WERI-Rb-1 (cell line): ENCODE data around the gene HES2.

Source experiments
- DNase-seq: peaks from one replicate; pipeline ENCODE4 v3.0.0-alpha.2; 2020
- H3K27ac ChIP-seq: fragments of 250-450 bp; sonication (Bioruptor Pico); 2 replicates; pipeline ENCODE4 v1.5.1; 2020; ENCODE audit warnings: mild to moderate bottlenecking, moderate library complexity
- H3K27me3 ChIP-seq: fragments of 250-450 bp; sonication (Bioruptor Pico); 2 replicates; pipeline ENCODE4 v1.5.1; 2021; ENCODE audit warnings: mild to moderate bottlenecking, low read depth, moderate library complexity; ENCODE audit not compliant: insufficient read depth, severe bottlenecking
- H3K36me3 ChIP-seq: fragments of 250-450 bp; sonication (Bioruptor Pico); 2 replicates; pipeline ENCODE4 v1.5.1; 2020; ENCODE audit warnings: mild to moderate bottlenecking, moderate library complexity
- H3K4me3 ChIP-seq: 2 replicates; pipeline ENCODE4 v1.5.1; 2011; ENCODE audit warnings: low read depth, mild to moderate bottlenecking, control low read depth, low read length
- H3K9me3 ChIP-seq: fragments of 250-450 bp; sonication (Bioruptor Pico); 2 replicates; pipeline ENCODE4 v1.5.1; 2021; ENCODE audit warnings: mild to moderate bottlenecking, moderate library complexity; ENCODE audit not compliant: severe bottlenecking
- TF ChIP-seq, protein P1 (sequence below): IDR thresholded peaks from 2 replicates; pipeline ENCODE4 v1.5.1; 2011; ENCODE audit warnings: low read depth, mild to moderate bottlenecking, control low read depth, inconsistent platforms, low read length

HES2 gene

DNA sequence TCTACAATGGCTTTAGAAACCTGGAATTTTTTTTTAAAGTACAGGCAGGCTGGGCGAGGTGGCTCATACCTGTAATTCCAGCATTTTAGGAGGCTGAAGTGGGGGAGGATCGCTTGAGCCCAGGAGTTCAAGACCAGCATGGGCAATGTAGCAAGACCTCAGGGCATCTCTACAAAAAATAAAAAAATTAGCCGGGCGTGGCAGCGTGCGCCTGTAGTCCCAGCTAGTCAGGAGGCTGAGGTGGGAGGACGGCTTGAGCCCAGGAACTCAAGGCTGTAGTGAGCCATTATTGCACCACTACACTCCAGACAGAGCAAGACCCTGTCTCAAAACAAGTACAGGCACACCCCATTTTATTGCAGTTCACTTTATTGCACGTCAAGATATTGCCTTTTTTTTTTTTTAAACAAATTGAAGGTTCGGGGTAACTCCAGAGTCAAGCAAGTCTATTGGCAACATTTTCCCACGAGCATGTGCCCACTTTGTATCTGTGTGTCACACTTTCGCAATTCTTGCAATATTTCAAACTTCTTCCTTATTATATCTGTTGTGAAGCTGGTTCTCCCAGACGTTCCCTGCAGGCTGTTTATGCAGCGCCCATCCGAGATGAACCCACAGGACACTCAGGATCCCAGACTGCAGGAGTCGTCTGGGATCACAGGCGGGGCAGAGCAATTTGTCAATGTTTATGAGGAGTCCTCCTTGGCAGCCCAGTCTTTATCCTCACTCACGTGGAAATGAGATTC, 4.7 kb downstream of the HES2 start:
- Histone ChIP-seq H3K36me3 (no peaks in the 10 kb centered on the region), H3K27me3 (no peaks in the 10 kb centered on the region), H3K27ac (no peak overlapping the region), H3K9me3 (no peaks in the 10 kb centered on the region), H3K4me3 (no peak overlapping the region)
- TF ChIP-seq, protein P1, sequence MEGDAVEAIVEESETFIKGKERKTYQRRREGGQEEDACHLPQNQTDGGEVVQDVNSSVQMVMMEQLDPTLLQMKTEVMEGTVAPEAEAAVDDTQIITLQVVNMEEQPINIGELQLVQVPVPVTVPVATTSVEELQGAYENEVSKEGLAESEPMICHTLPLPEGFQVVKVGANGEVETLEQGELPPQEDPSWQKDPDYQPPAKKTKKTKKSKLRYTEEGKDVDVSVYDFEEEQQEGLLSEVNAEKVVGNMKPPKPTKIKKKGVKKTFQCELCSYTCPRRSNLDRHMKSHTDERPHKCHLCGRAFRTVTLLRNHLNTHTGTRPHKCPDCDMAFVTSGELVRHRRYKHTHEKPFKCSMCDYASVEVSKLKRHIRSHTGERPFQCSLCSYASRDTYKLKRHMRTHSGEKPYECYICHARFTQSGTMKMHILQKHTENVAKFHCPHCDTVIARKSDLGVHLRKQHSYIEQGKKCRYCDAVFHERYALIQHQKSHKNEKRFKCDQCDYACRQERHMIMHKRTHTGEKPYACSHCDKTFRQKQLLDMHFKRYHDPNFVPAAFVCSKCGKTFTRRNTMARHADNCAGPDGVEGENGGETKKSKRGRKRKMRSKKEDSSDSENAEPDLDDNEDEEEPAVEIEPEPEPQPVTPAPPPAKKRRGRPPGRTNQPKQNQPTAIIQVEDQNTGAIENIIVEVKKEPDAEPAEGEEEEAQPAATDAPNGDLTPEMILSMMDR: no peak
- DNase-seq: no peak

DNA sequence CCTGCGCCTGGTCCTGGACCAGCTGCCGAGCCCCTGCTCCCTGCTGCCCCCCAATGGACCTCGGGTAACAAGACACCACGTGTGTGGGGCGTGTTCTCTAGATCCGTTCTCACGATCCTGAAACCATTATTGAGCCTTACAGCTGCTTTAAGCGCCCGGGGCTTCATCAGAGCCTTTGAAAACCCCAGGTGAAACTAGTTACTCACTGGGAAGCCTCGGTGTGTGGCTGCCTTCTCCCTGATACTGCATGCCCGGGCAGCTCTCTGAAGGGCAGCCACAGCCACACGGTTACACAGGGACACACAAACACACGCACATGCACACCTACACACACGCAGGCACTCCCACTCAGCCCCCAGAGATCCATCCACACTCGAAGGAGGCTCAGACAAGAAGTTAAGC, 5.3 kb downstream of the HES2 start:
- Histone ChIP-seq H3K36me3 (no peaks in the 10 kb centered on the region), H3K27ac (no peak overlapping the region), H3K4me3 (no peak overlapping the region), H3K9me3 (no peaks in the 10 kb centered on the region), H3K27me3 (no peaks in the 10 kb centered on the region)
- peak; percentile 67 for DNase-seq
- TF ChIP-seq, protein P1: peak; percentile 84

DNA sequence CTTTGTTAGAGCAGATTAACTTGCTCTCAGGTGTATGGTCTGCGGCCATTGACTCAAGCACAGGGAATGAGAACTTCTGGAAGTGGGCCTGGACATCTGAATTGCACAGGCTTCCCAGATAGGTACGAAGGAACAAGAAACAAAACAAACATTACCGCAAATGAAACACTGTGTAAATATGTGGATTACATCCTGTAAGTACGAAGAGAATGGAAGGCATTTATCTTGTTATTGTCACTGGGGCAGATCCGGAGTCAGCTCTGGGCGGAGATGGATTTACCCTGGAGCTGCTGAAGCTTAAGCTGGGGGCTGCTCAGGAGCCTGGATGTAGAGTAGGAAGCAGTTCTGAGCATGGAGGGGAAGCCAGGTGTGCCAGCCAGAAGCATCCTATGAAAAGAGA, 6.8 kb downstream of the HES2 start:
- Histone ChIP-seq H3K27ac (no peak overlapping the region), H3K9me3 (no peaks in the 10 kb centered on the region), H3K36me3 (no peaks in the 10 kb centered on the region), H3K4me3 (no peak overlapping the region), H3K27me3 (no peaks in the 10 kb centered on the region)
- peak; percentile 57 for DNase-seq
- TF ChIP-seq, protein P1: no peak

DNA sequence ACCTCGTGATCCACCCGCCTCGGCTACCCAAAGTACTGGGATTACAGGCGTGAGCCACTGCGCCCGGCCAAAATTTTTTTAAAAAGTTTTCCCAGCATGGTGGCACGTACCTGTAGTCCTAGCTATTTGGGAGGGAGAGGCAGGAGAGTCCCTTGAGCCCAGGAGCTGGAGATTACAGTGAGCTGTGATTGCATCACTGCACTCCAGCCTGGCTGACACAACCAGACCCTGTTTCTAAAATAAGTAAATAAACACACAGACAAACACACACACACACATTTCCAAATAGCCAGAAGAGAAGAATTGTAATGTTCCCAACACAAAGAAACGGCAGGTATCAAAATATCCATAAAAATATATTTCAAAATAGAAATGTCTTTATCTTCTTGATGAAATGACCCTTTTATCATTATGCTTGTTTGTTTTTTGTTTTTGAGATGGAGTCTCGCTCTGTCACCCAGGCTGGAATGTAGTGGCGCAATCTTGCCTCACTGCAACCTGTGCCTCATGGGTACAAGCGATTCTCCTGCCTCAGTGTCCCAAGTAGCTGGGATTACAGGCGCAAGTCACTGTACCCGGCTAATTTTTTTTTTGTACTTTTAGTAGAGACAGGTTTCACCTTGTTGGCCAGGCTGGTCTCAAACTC, 9.3 kb downstream of the HES2 start:
- Histone ChIP-seq H3K27me3 (no peaks in the 10 kb centered on the region), H3K9me3 (no peaks in the 10 kb centered on the region), H3K4me3 (no peak overlapping the region), H3K27ac (no peak overlapping the region), H3K36me3 (no peaks in the 10 kb centered on the region)
- TF ChIP-seq, protein P1: no peak
- DNase-seq: no peak

DNA sequence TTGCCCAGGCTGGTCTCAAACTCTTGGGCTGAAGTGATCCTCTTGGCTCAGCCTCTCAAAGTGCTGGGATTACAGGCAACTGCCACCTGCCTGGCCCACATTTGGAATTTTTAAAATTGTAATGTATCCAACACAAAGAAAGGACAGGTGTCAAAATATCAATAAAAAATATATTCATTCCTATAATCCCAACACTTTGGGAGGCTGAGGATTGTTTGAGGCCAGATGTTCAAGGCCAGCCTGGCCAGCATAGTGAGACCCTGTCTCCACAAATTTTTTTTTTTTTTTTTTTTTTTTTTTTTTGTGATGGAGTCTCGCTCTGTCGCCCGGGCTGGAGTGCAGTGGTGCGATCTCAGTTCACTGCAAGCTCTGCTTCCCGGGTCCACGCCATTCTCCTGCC, 10.0 kb downstream of the HES2 start:
- no peak overlapping the region for H3K4me3 ChIP-seq
- no peak overlapping the region for H3K27ac ChIP-seq
- no peaks in the 10 kb centered on the region for H3K9me3 ChIP-seq
- no peaks in the 10 kb centered on the region for H3K36me3 ChIP-seq
- DNase-seq: no peak
- TF ChIP-seq, protein P1: no peak
- no peaks in the 10 kb centered on the region for H3K27me3 ChIP-seq
